Mucosa of stomach (tissue), 1 donor: Measurements from ENCODE around the gene OR10H5.
"Not testable (repeated sequence)": the region's sequence is repeated elsewhere in the genome, so short reads cannot be mapped to it uniquely, and the experiment has no call there.

ENCODE experiments used
- H3K27me3 ChIP-seq: one replicate; pipeline ENCODE4 v1.7.0; 2013; ENCODE audit warnings: mild to moderate bottlenecking, low read length; ENCODE audit not compliant: control insufficient read depth, insufficient read depth
- H3K36me3 ChIP-seq: one replicate; pipeline ENCODE4 v1.7.0; 2013; ENCODE audit warnings: low read length; ENCODE audit not compliant: control insufficient read depth, insufficient read depth
- H3K4me1 ChIP-seq: one replicate; pipeline ENCODE4 v1.7.0; 2013; ENCODE audit warnings: mild to moderate bottlenecking, low read length; ENCODE audit not compliant: control insufficient read depth, insufficient read depth
- H3K4me3 ChIP-seq: one replicate; pipeline ENCODE4 v1.7.0; 2013; ENCODE audit warnings: low read length
- H3K9ac ChIP-seq: one replicate; pipeline ENCODE4 v1.7.0; 2013; ENCODE audit warnings: mild to moderate bottlenecking, low read length, moderate library complexity
- H3K9me3 ChIP-seq: one replicate; pipeline ENCODE4 v1.7.0; 2013; ENCODE audit warnings: mild to moderate bottlenecking, low read length, moderate library complexity; ENCODE audit not compliant: control insufficient read depth
- donor health status: Pancreatic carcinoma.

Gene OR10H5

GRCh38 chr19:15779756-15780476 lies 7.5 kb upstream of the OR10H5 start:
- no peak overlapping the region for H3K4me3 ChIP-seq
- H3K9me3 ChIP-seq: no peaks in the 10 kb centered on the region
- H3K27me3 ChIP-seq: no peaks in the 10 kb centered on the region
- no peaks in the 10 kb centered on the region for H3K36me3 ChIP-seq
- H3K4me1 ChIP-seq: peaks cover 18% of the 10 kb centered on the region
- no peak overlapping the region for H3K9ac ChIP-seq

GRCh38 chr19:15780610-15781418 lies 6.6 kb upstream of the OR10H5 start:
- no peaks in the 10 kb centered on the region for H3K36me3 ChIP-seq
- no peaks in the 10 kb centered on the region for H3K27me3 ChIP-seq
- H3K9me3 ChIP-seq: no peaks in the 10 kb centered on the region
- H3K4me3 ChIP-seq: no peak overlapping the region
- no peak overlapping the region for H3K9ac ChIP-seq
- H3K4me1 ChIP-seq: peaks cover 18% of the 10 kb centered on the region

- Histone ChIP-seq H3K9ac (no peak overlapping the region), H3K27me3 (no peaks in the 10 kb centered on the region), H3K36me3 (no peaks in the 10 kb centered on the region), H3K4me3 (no peak overlapping the region), H3K9me3 (no peaks in the 10 kb centered on the region), H3K4me1 (peaks cover 18% of the 10 kb centered on the region)
Observed at GRCh38 chr19:15781661-15782060, 5.8 kb upstream of the OR10H5 start.

- Histone ChIP-seq H3K9ac (no peak overlapping the region), H3K27me3 (no peaks in the 10 kb centered on the region), H3K9me3 (no peaks in the 10 kb centered on the region), H3K36me3 (no peaks in the 10 kb centered on the region), H3K4me3 (no peak overlapping the region), H3K4me1 (peaks cover 18% of the 10 kb centered on the region)
Observed at GRCh38 chr19:15782211-15782610, 5.2 kb upstream of the OR10H5 start.

- H3K4me3 ChIP-seq, H3K36me3 ChIP-seq, H3K9ac ChIP-seq, H3K27me3 ChIP-seq, H3K9me3 ChIP-seq: not testable (repeated sequence)
- peaks cover 23% of the 10 kb centered on the region for H3K4me1 ChIP-seq
Observed at GRCh38 chr19:15782896-15783295, 4.6 kb upstream of the OR10H5 start.

- peaks cover 15% of the 10 kb centered on the region for H3K4me1 ChIP-seq
- no peak overlapping the region for H3K9ac ChIP-seq
- no peaks in the 10 kb centered on the region for H3K27me3 ChIP-seq
- H3K4me3 ChIP-seq: no peak overlapping the region
- H3K36me3 ChIP-seq: no peaks in the 10 kb centered on the region
- no peaks in the 10 kb centered on the region for H3K9me3 ChIP-seq
Observed at GRCh38 chr19:15788594-15789270, 1.3 kb downstream of the OR10H5 start.

GRCh38 chr19:15790096-15790495 lies 2.6 kb downstream of the OR10H5 start:
- Histone ChIP-seq H3K36me3 (no peaks in the 10 kb centered on the region), H3K9me3 (no peaks in the 10 kb centered on the region), H3K4me1 (peaks cover 15% of the 10 kb centered on the region), H3K4me3 (no peak overlapping the region), H3K9ac (no peak overlapping the region), H3K27me3 (no peaks in the 10 kb centered on the region)

GRCh38 chr19:15794279-15794678 lies 6.8 kb downstream of the OR10H5 start:
- not testable (repeated sequence) for H3K9ac ChIP-seq, H3K9me3 ChIP-seq, H3K4me1 ChIP-seq, H3K36me3 ChIP-seq, H3K4me3 ChIP-seq, H3K27me3 ChIP-seq

GRCh38 chr19:15810335-15810734 lies 22.9 kb downstream of the OR10H5 start:
- H3K36me3 ChIP-seq: no peaks in the 10 kb centered on the region
- H3K9me3 ChIP-seq: no peaks in the 10 kb centered on the region
- peaks cover 14% of the 10 kb centered on the region for H3K27me3 ChIP-seq
- no peak overlapping the region for H3K9ac ChIP-seq
- no peak overlapping the region for H3K4me3 ChIP-seq
- H3K4me1 ChIP-seq: no peaks in the 10 kb centered on the region

GRCh38 chr19:15811476-15811875 lies 24.0 kb downstream of the OR10H5 start:
- no peaks in the 10 kb centered on the region for H3K9me3 ChIP-seq
- no peaks in the 10 kb centered on the region for H3K4me1 ChIP-seq
- no peaks in the 10 kb centered on the region for H3K36me3 ChIP-seq
- H3K4me3 ChIP-seq: no peak overlapping the region
- H3K27me3 ChIP-seq: peaks cover 14% of the 10 kb centered on the region
- no peak overlapping the region for H3K9ac ChIP-seq

- no peaks in the 10 kb centered on the region for H3K4me1 ChIP-seq
- no peak overlapping the region for H3K9ac ChIP-seq
- no peaks in the 10 kb centered on the region for H3K36me3 ChIP-seq
- peaks cover 14% of the 10 kb centered on the region for H3K27me3 ChIP-seq
- H3K4me3 ChIP-seq: no peak overlapping the region
- no peaks in the 10 kb centered on the region for H3K9me3 ChIP-seq
Observed at GRCh38 chr19:15812060-15812722, 24.7 kb downstream of the OR10H5 start.

- Histone ChIP-seq H3K27me3 (peaks cover 14% of the 10 kb centered on the region), H3K9me3 (no peaks in the 10 kb centered on the region)
Observed at GRCh38 chr19:15813916-15814315, 26.5 kb downstream of the OR10H5 start.

More at GRCh38 chr19:15813916-15814315, 26.5 kb downstream of the OR10H5 start:
- H3K36me3 ChIP-seq: no peaks in the 10 kb centered on the region
- no peaks in the 10 kb centered on the region for H3K4me1 ChIP-seq
- H3K9ac ChIP-seq: no peak overlapping the region
- H3K4me3 ChIP-seq: no peak overlapping the region
